Ovary (tissue), 9 donors: ENCODE data around the gene CST7. TPM values are rescaled to one million over a fixed set of nuclear protein-coding genes. Genes with fewer than 3 reads are reported as not detected.
"Not testable (repeated sequence)": the region's sequence is repeated elsewhere in the genome, so short reads cannot be mapped to it uniquely, and the experiment has no call there.

Experiments
- DNase-seq, 5 donors: peaks; one replicate each; pipeline ENCODE4 v3.0.0-alpha.2; 2019 to 2020
- H3K27ac ChIP-seq, 2 donors: fragments of 200-600 bp; one replicate each; pipeline versions ENCODE4 v1.5.1 to v1.8.0; 2019 to 2022
- H3K27me3 ChIP-seq: fragments of 200-600 bp; one replicate; pipeline ENCODE4 v1.8.0; 2022
- H3K36me3 ChIP-seq: fragments of 200-600 bp; sonication (generic); one replicate; pipeline ENCODE4 v1.5.1; 2019
- H3K4me1 ChIP-seq: one replicate; pipeline ENCODE4 v1.8.1; 2013; ENCODE audit warnings: mild to moderate bottlenecking, moderate library complexity; ENCODE audit not compliant: insufficient read depth
- H3K4me3 ChIP-seq: fragments of 200-600 bp; sonication (generic); one replicate; pipeline ENCODE4 v1.5.1; 2017
- H3K9me3 ChIP-seq, 2 donors: fragments of 200-600 bp in 1 of 2; sonication (generic) in 1 of 2; one replicate each; pipeline versions ENCODE4 v1.5.1 to v1.8.1; 2013 to 2019; ENCODE audit warnings: mild to moderate bottlenecking in 1 of 2, moderate library complexity in 1 of 2
- CTCF ChIP-seq, 3 donors: fragments of 450-650 bp in 2 of 3; fragments of 200-600 bp in 1 of 3; IDR thresholded peaks; one replicate each; pipeline versions ENCODE4 v1.5.1 to v1.8.0; 2016 to 2022; ENCODE audit warnings: antibody characterized with exemption in 3 of 3, mild to moderate bottlenecking in 1 of 3
- EP300 ChIP-seq: sonication (generic); formaldehyde crosslinking; IDR thresholded peaks from one replicate; pipeline ENCODE4 v1.6.1; 2017; ENCODE audit warnings: antibody characterized with exemption
- POLR2A ChIP-seq: fragments of 450-650 bp; IDR thresholded peaks from one replicate; pipeline ENCODE4 v1.6.1; 2017; ENCODE audit warnings: antibody characterized with exemption, mild to moderate bottlenecking, moderate library complexity
- WGBS, 3 donors: extraction: QIAGEN DNeasy Blood & Tissue Kit in 1 of 3; methylation state at CpG; one replicate each; pipeline versions ENCODE4 v1.1.5 to v1.1.7; 2013 to 2017; 5-methylcytosine and 5-hydroxymethylcytosine counted together
- intact Hi-C, 4 donors: fragments of 100-400 bp; cut with DNase I; formaldehyde crosslinking; loops; one replicate each; pipeline versions ENCODE4 v1.11.0 to v1.15.1; 2022 to 2023
- polyA plus RNA-seq, 2 donors: library from polyadenylated mRNA; stranded (reverse); fragments of 200-250 nt in 1 of 2; fragments of 350-450 nt in 1 of 2; fragmentation: Illumina TruSeq in 1 of 2; extraction: RNeasy Lipid Tissue Mini Kit (QIAGEN cat#74804) in 1 of 2; gene quantifications; one replicate each; pipeline ENCODE4 v1.2.3, GENCODE V29; 2013 to 2014
- total RNA-seq, 7 donors: library from RNA; depleted of rRNA in 2 of 7; stranded (reverse); fragments of >200 nt in 2 of 7; fragmentation: NEBNext Ultra II Directional in 3 of 7; extraction: Animal tissue kit (Norgen Biotek cat#: 25700) in 3 of 7; gene quantifications; one replicate each; pipeline versions ENCODE4 v1.1.0 to v1.2.4, GENCODE V29; 2016 to 2023
- donor health status: DM: no; HTN: no; CAD: no; lungs with moderate emphysema.
- donor health status: DM: no; HTN: no; CAD: no.
- donor health status: Bipolar disorder and iron deficiency.
- donor health status: DM: yes; HTN: yes; CAD: no.
- donor health status: DM: no; HTN: no; CAD: no.
- donor health status: DM: yes; HTN: yes; CAD: no.

The CST7 gene
- total and polyA plus RNA-seq, 9 donors = 0.48 to 5.9 (median 1.1) TPM; not detected in 1

- peaks cover 9% of the 10 kb centered on the region for H3K4me1 ChIP-seq
- no peaks in the 10 kb centered on the region for H3K27me3 ChIP-seq
- TF ChIP-seq EP300 (no peak), POLR2A (no peak), CTCF (IDR thresholded peaks at IDR 0.05) (no peak)
- no peaks in the 10 kb centered on the region for H3K36me3 ChIP-seq
- H3K9me3 ChIP-seq = no peaks in the 10 kb centered on the region
- peak in 4 of 5 donors; percentile 48 to 71 (median 58) for DNase-seq
- H3K4me3 ChIP-seq = no peak overlapping the region
- intact Hi-C loops = no loop called here
- 25 to 28% (median 26%) methylated on average over 4 of the region's 4 CpGs for WGBS, 3 donors
- H3K27ac ChIP-seq = no peak overlapping the region
Observed at GRCh38 chr20:25000268-25000801, 51.3 kb downstream of the CST7 start.

GRCh38 chr20:25001323-25001722, 52.3 kb downstream of the CST7 start:
- H3K27ac ChIP-seq, H3K4me1 ChIP-seq, intact Hi-C loops, H3K9me3 ChIP-seq, DNase-seq, H3K4me3 ChIP-seq, H3K27me3 ChIP-seq, H3K36me3 ChIP-seq: not testable (repeated sequence)
- WGBS, 3 donors = 94 to 98% (median 94%) methylated on average over 4 of the region's 4 CpGs

- Histone ChIP-seq H3K27ac (no peak overlapping the region), H3K9me3 (no peaks in the 10 kb centered on the region), H3K4me1 (peaks cover 9% of the 10 kb centered on the region), H3K36me3 (no peaks in the 10 kb centered on the region), H3K4me3 (no peak overlapping the region), H3K27me3 (no peaks in the 10 kb centered on the region)
- WGBS, 3 donors = 87 to 88% (median 88%) methylated on average over 1 of the region's 1 CpG
- DNase-seq = no peak
- no peak for TF ChIP-seq CTCF (IDR thresholded peaks at IDR 0.05)
- TF ChIP-seq EP300 = no peak
- no peak for TF ChIP-seq POLR2A
- intact Hi-C loops = no loop called here
Observed at GRCh38 chr20:25003002-25003401, 53.9 kb downstream of the CST7 start.

- no peak overlapping the region for H3K27ac ChIP-seq
- DNase-seq = peak in 4 of 5 donors; percentile 64 to 74 (median 72)
- no peaks in the 10 kb centered on the region for H3K9me3 ChIP-seq
- H3K4me3 ChIP-seq = no peak overlapping the region
- intact Hi-C loops = no loop called here
- peaks cover 7% of the 10 kb centered on the region for H3K4me1 ChIP-seq
- H3K36me3 ChIP-seq = no peaks in the 10 kb centered on the region
- TF ChIP-seq EP300 = no peak
- no peak for TF ChIP-seq POLR2A
- no peak for TF ChIP-seq CTCF (IDR thresholded peaks at IDR 0.05)
- no peaks in the 10 kb centered on the region for H3K27me3 ChIP-seq
- WGBS, 3 donors = 6 to 32% (median 26%) methylated on average over 2 of the region's 2 CpGs
Observed at GRCh38 chr20:25005220-25005619, 56.2 kb downstream of the CST7 start.

- peak in 1 of 5 donors; percentile 6 for DNase-seq
- no peaks in the 10 kb centered on the region for H3K9me3 ChIP-seq
- no peaks in the 10 kb centered on the region for H3K36me3 ChIP-seq
- H3K27ac ChIP-seq = no peak overlapping the region
- no peak overlapping the region for H3K4me3 ChIP-seq
- intact Hi-C loops = no loop called here
- H3K27me3 ChIP-seq = no peaks in the 10 kb centered on the region
- 75 to 89% (median 79%) methylated on average over 8 of the region's 8 CpGs for WGBS, 3 donors
- H3K4me1 ChIP-seq = peaks cover 4% of the 10 kb centered on the region
- TF ChIP-seq CTCF (IDR thresholded peaks at IDR 0.05) (no peak), EP300 (no peak), POLR2A (no peak)
Observed at GRCh38 chr20:25005661-25006060, 56.6 kb downstream of the CST7 start.
